ENCODE results near the gene SLC18A3.

GRCh38 chr10:49647985-49648795 lies 38.1 kb downstream of the SLC18A3 start:
- TF ChIP-seq CTCF (IDR thresholded peaks at IDR 0.05) (no peak), POLR2A (IDR thresholded peaks at IDR 0.05) (no peak), POLR2AphosphoS5 (IDR thresholded peaks at IDR 0.05) (no peak), EP300 (IDR thresholded peaks at IDR 0.05) (no peak)

Measured in suprapubic skin (tissue), 4 donors.